Measurements from ENCODE around the gene MEN1.

Gene MEN1

DNA sequence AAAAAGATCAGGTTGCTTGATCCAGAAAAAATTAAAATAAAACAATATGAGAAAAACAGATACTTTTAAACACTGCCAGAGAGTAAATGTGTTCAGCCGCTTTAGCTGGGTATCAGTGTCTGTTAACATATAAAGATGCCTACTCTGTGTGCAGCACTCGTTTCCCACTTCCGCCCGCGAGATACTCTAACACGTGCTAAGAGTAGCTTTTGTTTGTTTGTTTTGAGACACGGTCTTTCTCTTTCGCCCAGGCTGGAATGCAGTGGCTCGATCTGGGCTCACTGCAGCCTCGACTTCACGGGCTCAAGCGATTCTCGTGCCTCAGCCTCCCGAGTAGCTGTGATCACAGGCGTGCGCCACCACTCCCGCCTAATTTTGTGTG is 531 bp upstream of the MEN1 start:
- Histone ChIP-seq H3K4me1 (ENCODE audit: control insufficient read depth, insufficient read depth, low read length) (no peaks in the 10 kb centered on the region), H3K27ac (ENCODE audit: low read length) (no peak overlapping the region)
- no peak for DNase-seq (ENCODE audit: low read depth, low spot score)

DNA sequence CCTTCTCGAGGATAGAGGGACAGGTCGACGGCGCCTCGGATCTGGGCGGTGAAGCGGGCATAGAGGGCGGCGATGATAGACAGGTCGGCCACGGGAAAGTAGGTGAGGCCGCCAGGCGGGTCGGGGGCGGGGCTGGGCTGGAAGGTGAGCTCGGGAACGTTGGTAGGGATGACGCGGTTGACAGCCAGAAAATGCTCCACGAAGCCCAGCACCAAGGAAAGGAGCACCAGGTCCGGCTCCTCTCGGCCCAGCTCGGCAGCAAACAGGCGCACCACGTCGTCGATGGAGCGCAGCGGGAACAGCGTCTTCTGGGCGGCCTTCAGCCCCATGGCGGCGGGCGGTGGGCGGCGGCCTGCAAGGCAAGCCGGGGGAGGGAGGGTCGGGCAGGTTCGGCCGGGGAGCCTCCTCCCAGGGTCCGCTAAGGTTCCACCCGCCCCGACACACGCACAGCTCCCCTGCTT is 540 bp downstream of the MEN1 start:
- no peak for DNase-seq (ENCODE audit: low read depth, low spot score)

More for the DNA sequence above, 531 bp upstream of the MEN1 start:
- no peaks in the 10 kb centered on the region for H3K9me3 ChIP-seq (ENCODE audit: control insufficient read depth, insufficient read depth, low read length)
- H3K27me3 ChIP-seq (ENCODE audit: control insufficient read depth, insufficient read depth, low read length): no peaks in the 10 kb centered on the region
- no CpG with 5 or more reads among the region's 17 CpGs for WGBS (ENCODE audit: insufficient coverage, insufficient read length)
- peak overlapping the region; percentile 2; the same call in 1 of the 2 replicates for H3K4me3 ChIP-seq (ENCODE audit: low read length)
- H3K36me3 ChIP-seq (ENCODE audit: control insufficient read depth, insufficient read depth, low read length): peaks cover 7% of the 10 kb centered on the region; the same call in 1 of the 2 replicates

GRCh38 chr11:64805481-64805880 is 4.9 kb downstream of the MEN1 start:
- Histone ChIP-seq H3K27me3 (ENCODE audit: control insufficient read depth, insufficient read depth, low read length) (no peaks in the 10 kb centered on the region), H3K36me3 (ENCODE audit: control insufficient read depth, insufficient read depth, low read length) (peaks cover 10% of the 10 kb centered on the region; the same call in 1 of the 2 replicates), H3K4me1 (ENCODE audit: control insufficient read depth, insufficient read depth, low read length) (0 out of 2 replicates have a peak, but pooled peaks cover 2% of the 10 kb centered on the region), H3K9me3 (ENCODE audit: control insufficient read depth, insufficient read depth, low read length) (no peaks in the 10 kb centered on the region), H3K4me3 (ENCODE audit: low read length) (no peak overlapping the region), H3K27ac (ENCODE audit: low read length) (no peak overlapping the region)
- no CpG with 5 or more reads among the region's 9 CpGs for WGBS (ENCODE audit: insufficient coverage, insufficient read length)
- DNase-seq (ENCODE audit: low read depth, low spot score): no peak

More for the DNA sequence above, 540 bp downstream of the MEN1 start:
- Histone ChIP-seq H3K27ac (ENCODE audit: low read length) (no peak overlapping the region), H3K4me3 (ENCODE audit: low read length) (peak overlapping the region; percentile 90), H3K27me3 (ENCODE audit: control insufficient read depth, insufficient read depth, low read length) (no peaks in the 10 kb centered on the region), H3K36me3 (ENCODE audit: control insufficient read depth, insufficient read depth, low read length) (peaks cover 10% of the 10 kb centered on the region; the same call in 1 of the 2 replicates), H3K9me3 (ENCODE audit: control insufficient read depth, insufficient read depth, low read length) (no peaks in the 10 kb centered on the region), H3K4me1 (ENCODE audit: control insufficient read depth, insufficient read depth, low read length) (no peaks in the 10 kb centered on the region)
- no CpG with 5 or more reads among the region's 44 CpGs for WGBS (ENCODE audit: insufficient coverage, insufficient read length)

- DNase-seq (ENCODE audit: low read depth, low spot score): no peak
- H3K9me3 ChIP-seq (ENCODE audit: control insufficient read depth, insufficient read depth, low read length): no peaks in the 10 kb centered on the region
- WGBS (ENCODE audit: insufficient coverage, insufficient read length): no CpG with 5 or more reads among the region's 41 CpGs
- no peak overlapping the region for H3K4me3 ChIP-seq (ENCODE audit: low read length)
- no peaks in the 10 kb centered on the region for H3K27me3 ChIP-seq (ENCODE audit: control insufficient read depth, insufficient read depth, low read length)
- H3K4me1 ChIP-seq (ENCODE audit: control insufficient read depth, insufficient read depth, low read length): 0 out of 2 replicates have a peak, but pooled peaks cover 2% of the 10 kb centered on the region
- H3K27ac ChIP-seq (ENCODE audit: low read length): no peak overlapping the region
- peaks cover 12% of the 10 kb centered on the region; the same call in 1 of the 2 replicates for H3K36me3 ChIP-seq (ENCODE audit: control insufficient read depth, insufficient read depth, low read length)
Observed at GRCh38 chr11:64804346-64805210, 5.8 kb downstream of the MEN1 start.

DNA sequence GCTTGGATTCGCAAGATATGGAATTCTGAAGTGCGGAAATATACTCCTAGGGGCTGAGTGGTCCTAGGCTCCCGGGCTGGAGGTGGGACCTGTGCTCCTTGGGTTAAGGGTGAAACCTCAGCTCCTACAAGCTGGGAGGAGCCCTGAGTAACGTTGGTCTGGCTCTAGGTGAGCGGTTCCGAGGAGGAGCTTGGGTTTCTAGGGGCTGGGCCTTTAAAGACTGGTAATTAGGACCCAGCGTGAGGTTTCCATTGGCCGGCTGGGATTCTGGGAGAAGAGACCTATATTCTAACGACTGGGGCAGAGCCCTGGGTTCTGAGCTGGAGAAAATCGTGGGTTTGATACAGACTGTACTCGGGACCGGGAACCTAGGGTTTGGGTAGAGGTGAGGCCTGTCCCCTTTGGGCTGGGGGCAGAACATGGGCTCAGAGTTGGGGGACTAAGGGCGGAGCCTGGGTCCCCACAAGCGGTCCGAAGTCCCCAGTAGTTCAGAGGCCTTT is 6.5 kb downstream of the MEN1 start:
- Histone ChIP-seq H3K36me3 (ENCODE audit: control insufficient read depth, insufficient read depth, low read length) (peaks cover 14% of the 10 kb centered on the region; the same call in 1 of the 2 replicates), H3K4me1 (ENCODE audit: control insufficient read depth, insufficient read depth, low read length) (0 out of 2 replicates have a peak, but pooled peaks cover 2% of the 10 kb centered on the region), H3K27me3 (ENCODE audit: control insufficient read depth, insufficient read depth, low read length) (no peaks in the 10 kb centered on the region), H3K4me3 (ENCODE audit: low read length) (peak overlapping the region; percentile 1; the same call in 1 of the 2 replicates), H3K27ac (ENCODE audit: low read length) (no peak overlapping the region), H3K9me3 (ENCODE audit: control insufficient read depth, insufficient read depth, low read length) (no peaks in the 10 kb centered on the region)
- DNase-seq (ENCODE audit: low read depth, low spot score): no peak
- WGBS (ENCODE audit: insufficient coverage, insufficient read length): no CpG with 5 or more reads among the region's 15 CpGs

GRCh38 chr11:64803158-64803845 is 7.0 kb downstream of the MEN1 start, which contains the start of gene MAP4K2:
TSS of gene MAP4K2 (minus strand) at chr11:64803214. CDS start at chr11:64803149, 65 bp downstream.
- peaks cover 14% of the 10 kb centered on the region; the same call in 1 of the 2 replicates for H3K36me3 ChIP-seq (ENCODE audit: control insufficient read depth, insufficient read depth, low read length)
- H3K27ac ChIP-seq (ENCODE audit: low read length): no peak within 1 kb of the TSS
- WGBS (ENCODE audit: insufficient coverage, insufficient read length): no CpG with 5 or more reads among the region's 58 CpGs

GRCh38 chr11:64802370-64803157 is 7.8 kb downstream of the MEN1 start:
- no peaks in the 10 kb centered on the region for H3K27me3 ChIP-seq (ENCODE audit: control insufficient read depth, insufficient read depth, low read length)
- peaks cover 14% of the 10 kb centered on the region; the same call in 1 of the 2 replicates for H3K36me3 ChIP-seq (ENCODE audit: control insufficient read depth, insufficient read depth, low read length)
- 0 out of 2 replicates have a peak, but pooled peaks cover 2% of the 10 kb centered on the region for H3K4me1 ChIP-seq (ENCODE audit: control insufficient read depth, insufficient read depth, low read length)
- no peaks in the 10 kb centered on the region for H3K9me3 ChIP-seq (ENCODE audit: control insufficient read depth, insufficient read depth, low read length)
- no CpG with 5 or more reads among the region's 54 CpGs for WGBS (ENCODE audit: insufficient coverage, insufficient read length)
- H3K27ac ChIP-seq (ENCODE audit: low read length): no peak overlapping the region
- DNase-seq (ENCODE audit: low read depth, low spot score): no peak
- peak overlapping the region; percentile 74; the same call in 1 of the 2 replicates for H3K4me3 ChIP-seq (ENCODE audit: low read length)

More at GRCh38 chr11:64803158-64803845, 7.0 kb downstream of the MEN1 start, which contains the start of gene MAP4K2:
- 0 out of 2 replicates have a peak, but pooled peaks cover 2% of the 10 kb centered on the region for H3K4me1 ChIP-seq (ENCODE audit: control insufficient read depth, insufficient read depth, low read length)
- DNase-seq (ENCODE audit: low read depth, low spot score): peak; percentile 70
- no peaks in the 10 kb centered on the region for H3K9me3 ChIP-seq (ENCODE audit: control insufficient read depth, insufficient read depth, low read length)
- H3K27me3 ChIP-seq (ENCODE audit: control insufficient read depth, insufficient read depth, low read length): no peaks in the 10 kb centered on the region
- H3K4me3 ChIP-seq (ENCODE audit: low read length): peak within 1 kb of the TSS; percentile 74; the same call in 1 of the 2 replicates

GRCh38 chr11:64801561-64802369 is 8.6 kb downstream of the MEN1 start:
- Histone ChIP-seq H3K9me3 (ENCODE audit: control insufficient read depth, insufficient read depth, low read length) (no peaks in the 10 kb centered on the region), H3K27ac (ENCODE audit: low read length) (no peak overlapping the region), H3K4me1 (ENCODE audit: control insufficient read depth, insufficient read depth, low read length) (0 out of 2 replicates have a peak, but pooled peaks cover 2% of the 10 kb centered on the region), H3K36me3 (ENCODE audit: control insufficient read depth, insufficient read depth, low read length) (peaks cover 11% of the 10 kb centered on the region; the same call in 1 of the 2 replicates), H3K27me3 (ENCODE audit: control insufficient read depth, insufficient read depth, low read length) (no peaks in the 10 kb centered on the region), H3K4me3 (ENCODE audit: low read length) (no peak overlapping the region)
- DNase-seq (ENCODE audit: low read depth, low spot score): no peak
- no CpG with 5 or more reads among the region's 13 CpGs for WGBS (ENCODE audit: insufficient coverage, insufficient read length)

- H3K4me1 ChIP-seq (ENCODE audit: control insufficient read depth, insufficient read depth, low read length): 0 out of 2 replicates have a peak, but pooled peaks cover 2% of the 10 kb centered on the region
- no peak for DNase-seq (ENCODE audit: low read depth, low spot score)
- WGBS (ENCODE audit: insufficient coverage, insufficient read length): no CpG with 5 or more reads among the region's 9 CpGs
Observed at GRCh38 chr11:64801158-64801464, 9.2 kb downstream of the MEN1 start.

More at GRCh38 chr11:64801158-64801464, 9.2 kb downstream of the MEN1 start:
- peaks cover 12% of the 10 kb centered on the region; the same call in 1 of the 2 replicates for H3K36me3 ChIP-seq (ENCODE audit: control insufficient read depth, insufficient read depth, low read length)
- no peak overlapping the region for H3K27ac ChIP-seq (ENCODE audit: low read length)
- no peak overlapping the region for H3K4me3 ChIP-seq (ENCODE audit: low read length)
- no peaks in the 10 kb centered on the region for H3K27me3 ChIP-seq (ENCODE audit: control insufficient read depth, insufficient read depth, low read length)
- H3K9me3 ChIP-seq (ENCODE audit: control insufficient read depth, insufficient read depth, low read length): no peaks in the 10 kb centered on the region
